IMR-90 (cell line): ENCODE data around the gene DTHD1.

ENCODE experiments used
- BHLHE40 ChIP-seq: fragments of 150-350 bp; IDR thresholded peaks from 2 replicates; pipeline ENCODE4 v1.6.1; 2016; ENCODE audit warnings: mild to moderate bottlenecking, low read depth, low read length
- CEBPB ChIP-seq: IDR thresholded peaks from 2 replicates; pipeline ENCODE4 v1.6.1; 2012; ENCODE audit warnings: low read depth, low read length, improper control_type of control experiment
- CHD1 ChIP-seq: IDR thresholded peaks from 2 replicates; pipeline ENCODE4 v1.6.1; 2012; ENCODE audit warnings: low read depth, low read length, improper control_type of control experiment
- CTCF ChIP-seq: conservative IDR thresholded peaks from 2 replicates; pipeline ENCODE4 v1.5.1; 2012; ENCODE audit warnings: mild to moderate bottlenecking, low read depth, low read length, improper control_type of control experiment
- ELK1 ChIP-seq: fragments of 150-350 bp; IDR thresholded peaks from 2 replicates; pipeline ENCODE4 v1.6.1; 2016; ENCODE audit warnings: low read depth, mild to moderate bottlenecking, low read length, moderate library complexity, borderline replicate concordance
- MAFK ChIP-seq: IDR thresholded peaks from 2 replicates; pipeline ENCODE4 v1.6.1; 2012; ENCODE audit warnings: low read depth, low read length, improper control_type of control experiment
- POLR2A ChIP-seq: IDR thresholded peaks from 2 replicates; pipeline ENCODE4 v1.6.1; 2012; ENCODE audit warnings: mild to moderate bottlenecking, low read depth, low read length
- RAD21 ChIP-seq: IDR thresholded peaks from 2 replicates; pipeline ENCODE4 v1.6.1; 2012; ENCODE audit warnings: low read length, improper control_type of control experiment
- RCOR1 ChIP-seq: IDR thresholded peaks from 2 replicates; pipeline ENCODE4 v1.6.1; 2012; ENCODE audit warnings: mild to moderate bottlenecking, low read length, improper control_type of control experiment; ENCODE audit not compliant: insufficient replicate concordance
- RFX5 ChIP-seq: IDR thresholded peaks from 2 replicates; pipeline ENCODE4 v1.8.0; 2012; ENCODE audit warnings: low read depth, mild to moderate bottlenecking, low read length, moderate library complexity
- SMC3 ChIP-seq: fragments of 150-350 bp; IDR thresholded peaks from 2 replicates; pipeline ENCODE4 v1.6.1; 2016; ENCODE audit warnings: low read depth, mild to moderate bottlenecking, antibody characterized with exemption, low read length, moderate library complexity
- USF2 ChIP-seq: fragments of 150-350 bp; IDR thresholded peaks from 2 replicates; pipeline ENCODE4 v1.6.1; 2017; ENCODE audit warnings: mild to moderate bottlenecking, antibody characterized with exemption, low read length, low read depth

GRCh38 chr4:36328130-36328529 is 46.7 kb downstream of the DTHD1 start:
- TF ChIP-seq POLR2A (no peak), CTCF (no peak), RCOR1 (no peak), RFX5 (no peak), CHD1 (no peak), MAFK (no peak), RAD21 (no peak), ELK1 (no peak), CEBPB (no peak), BHLHE40 (no peak), SMC3 (no peak), USF2 (no peak)
